GM12865 (cell line): ENCODE measurements around the gene SOHLH2.

ENCODE experiments used
- DNase-seq: peaks from one replicate; pipeline ENCODE4 v3.0.0; 2010; ENCODE audit warnings: low read depth
- H3K4me3 ChIP-seq: 2 replicates; pipeline ENCODE4 v1.5.1; 2011; ENCODE audit warnings: mild to moderate bottlenecking, low read depth, low read length, control low read depth
- TF ChIP-seq, protein P1 (sequence below): IDR thresholded peaks from 2 replicates; pipeline ENCODE4 v1.5.1; 2011; ENCODE audit warnings: low read length, control low read depth, low read depth, inconsistent platforms; ENCODE audit not compliant: insufficient read depth; ENCODE audit errors: missing control alignments

The SOHLH2 gene

DNA sequence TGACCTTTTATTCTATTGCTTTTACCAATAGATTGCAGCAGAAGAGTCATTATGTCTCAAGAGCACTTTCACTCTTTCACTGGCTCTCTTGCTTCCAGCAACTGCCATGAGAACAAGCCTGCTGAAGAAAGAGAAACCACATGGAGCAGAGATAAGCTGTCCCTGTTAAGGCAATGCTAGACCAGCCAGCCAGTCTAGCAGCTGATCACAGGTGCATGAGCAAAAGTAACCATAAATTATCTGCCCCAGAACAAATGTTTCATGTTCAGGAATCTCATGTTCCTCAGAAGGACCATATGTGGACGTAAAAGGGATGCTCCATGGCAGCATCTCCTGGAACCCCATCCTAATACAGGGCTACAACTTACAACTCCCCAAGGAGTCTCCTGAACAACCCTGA lies 62.8 kb downstream of the SOHLH2 start:
- no peak for DNase-seq
- TF ChIP-seq, protein P1, sequence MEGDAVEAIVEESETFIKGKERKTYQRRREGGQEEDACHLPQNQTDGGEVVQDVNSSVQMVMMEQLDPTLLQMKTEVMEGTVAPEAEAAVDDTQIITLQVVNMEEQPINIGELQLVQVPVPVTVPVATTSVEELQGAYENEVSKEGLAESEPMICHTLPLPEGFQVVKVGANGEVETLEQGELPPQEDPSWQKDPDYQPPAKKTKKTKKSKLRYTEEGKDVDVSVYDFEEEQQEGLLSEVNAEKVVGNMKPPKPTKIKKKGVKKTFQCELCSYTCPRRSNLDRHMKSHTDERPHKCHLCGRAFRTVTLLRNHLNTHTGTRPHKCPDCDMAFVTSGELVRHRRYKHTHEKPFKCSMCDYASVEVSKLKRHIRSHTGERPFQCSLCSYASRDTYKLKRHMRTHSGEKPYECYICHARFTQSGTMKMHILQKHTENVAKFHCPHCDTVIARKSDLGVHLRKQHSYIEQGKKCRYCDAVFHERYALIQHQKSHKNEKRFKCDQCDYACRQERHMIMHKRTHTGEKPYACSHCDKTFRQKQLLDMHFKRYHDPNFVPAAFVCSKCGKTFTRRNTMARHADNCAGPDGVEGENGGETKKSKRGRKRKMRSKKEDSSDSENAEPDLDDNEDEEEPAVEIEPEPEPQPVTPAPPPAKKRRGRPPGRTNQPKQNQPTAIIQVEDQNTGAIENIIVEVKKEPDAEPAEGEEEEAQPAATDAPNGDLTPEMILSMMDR, result no peak
- no peak overlapping the region for H3K4me3 ChIP-seq

DNA sequence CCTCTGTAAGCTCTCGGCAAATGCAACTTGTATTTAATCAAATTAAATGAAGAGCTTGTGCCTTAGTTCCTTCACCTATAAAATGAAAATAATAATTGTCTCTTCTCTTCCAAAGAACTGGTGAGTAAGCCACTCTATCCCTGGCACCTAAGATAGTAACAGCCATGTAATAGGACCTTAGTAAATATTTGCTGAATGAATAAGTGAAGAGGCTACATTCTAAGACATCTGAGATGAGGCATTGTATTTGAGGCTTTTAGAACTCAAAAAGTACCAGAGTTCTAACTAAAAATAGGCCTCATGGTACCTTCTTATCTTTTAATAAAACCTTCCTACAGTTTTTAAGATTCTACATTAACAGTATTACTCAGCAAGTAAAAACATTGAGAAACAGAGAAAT lies 65.9 kb downstream of the SOHLH2 start:
- DNase-seq, result no peak
- no peak overlapping the region for H3K4me3 ChIP-seq
- TF ChIP-seq, protein P1, result no peak

DNA sequence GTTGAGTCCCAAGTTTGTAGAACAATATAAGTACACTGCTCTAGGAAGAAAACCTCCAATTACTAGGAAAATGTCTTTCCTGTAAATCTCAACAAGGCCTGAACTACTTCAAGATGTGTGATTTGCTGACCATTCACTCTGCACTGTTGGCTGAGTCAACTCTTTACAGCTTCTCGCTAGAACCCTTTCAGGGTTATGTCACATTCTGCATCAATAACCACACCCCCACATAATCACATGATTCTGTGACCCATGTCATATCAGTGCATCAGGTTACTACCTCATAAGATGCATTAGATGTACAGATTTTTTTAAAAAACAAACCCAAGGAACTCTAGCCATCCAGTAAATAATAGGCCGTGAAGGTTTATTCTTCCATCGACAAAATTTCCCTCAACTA lies 67.0 kb downstream of the SOHLH2 start:
- no peak overlapping the region for H3K4me3 ChIP-seq
- no peak for DNase-seq
- TF ChIP-seq, protein P1, result no peak

DNA sequence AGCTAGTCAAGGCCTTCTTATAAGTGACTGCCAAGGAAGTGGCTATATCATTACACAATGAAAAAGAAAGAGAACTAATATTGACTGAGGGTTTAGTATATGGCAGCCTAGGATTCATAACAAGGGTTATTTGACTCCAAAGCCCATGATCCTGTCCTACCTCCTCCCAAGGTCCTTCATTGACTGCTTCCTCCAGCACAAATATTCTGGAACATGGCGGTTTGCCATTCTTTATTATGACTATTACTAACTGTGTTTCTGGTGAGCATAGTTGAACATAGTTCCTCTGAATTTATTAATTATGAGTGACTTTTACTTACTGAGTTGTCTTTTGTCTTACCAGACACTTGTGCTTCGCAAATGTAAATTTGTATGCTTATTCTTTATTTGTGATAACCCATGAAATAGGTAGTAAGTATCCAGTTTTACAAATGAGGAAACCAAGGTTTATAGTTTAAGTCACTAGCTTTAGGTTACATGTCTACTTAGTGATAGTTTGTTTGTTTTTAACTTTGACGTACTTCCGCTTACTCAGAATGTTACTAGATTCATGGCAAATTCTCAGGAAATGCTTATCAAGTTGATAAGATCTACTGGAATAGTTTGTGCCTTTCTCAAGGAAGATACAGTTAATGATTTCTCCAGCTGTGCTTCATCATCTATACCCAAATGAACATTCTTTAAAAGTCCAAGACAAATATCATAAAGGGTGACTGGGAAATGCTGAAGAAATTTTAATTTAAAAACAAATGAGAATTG lies 67.7 kb downstream of the SOHLH2 start:
- no peak for DNase-seq
- H3K4me3 ChIP-seq, result no peak overlapping the region
- TF ChIP-seq, protein P1, result no peak

DNA sequence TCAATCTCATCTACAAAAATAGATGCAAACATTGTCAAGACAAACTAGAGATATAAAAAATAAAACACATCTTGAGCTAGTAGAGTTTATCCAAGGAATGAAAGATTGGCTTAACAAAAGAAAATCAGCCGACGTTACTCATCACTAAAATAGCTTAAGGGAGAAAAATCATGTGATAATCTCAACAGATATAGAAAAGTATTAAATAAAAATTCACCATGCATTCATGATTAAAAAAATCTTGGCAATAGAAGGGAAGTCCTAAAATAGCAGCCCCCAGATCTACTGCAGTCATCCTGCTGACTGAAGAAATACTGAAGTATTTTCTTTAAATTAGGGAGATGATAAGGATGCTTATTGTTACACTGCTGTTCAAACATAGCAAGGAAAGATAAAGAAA lies 70.6 kb downstream of the SOHLH2 start:
- TF ChIP-seq, protein P1, result no peak
- DNase-seq, result no peak

DNA sequence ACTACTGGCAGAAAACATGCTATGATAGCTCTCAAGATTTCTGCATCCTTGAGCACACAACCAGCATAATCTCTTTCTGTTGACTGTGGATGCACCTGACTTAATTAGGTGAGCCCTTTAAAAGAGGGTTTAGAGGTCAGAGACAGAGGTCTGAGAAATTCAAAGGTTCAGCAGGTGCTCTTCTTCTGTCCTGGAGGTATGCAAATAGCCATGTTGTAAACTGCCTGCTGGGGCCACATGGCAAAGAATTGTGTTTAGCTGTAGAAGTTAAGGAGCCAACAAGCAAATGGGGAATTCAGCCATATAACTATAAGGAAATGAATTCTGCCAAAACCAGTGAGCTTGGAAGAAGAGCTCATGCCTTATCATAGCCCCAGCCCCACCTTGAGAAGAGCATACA lies 71.6 kb downstream of the SOHLH2 start:
- TF ChIP-seq, protein P1, result no peak
- no peak for DNase-seq
- no peak overlapping the region for H3K4me3 ChIP-seq

More for the DNA sequence above, 70.6 kb downstream of the SOHLH2 start:
- no peak overlapping the region for H3K4me3 ChIP-seq

DNA sequence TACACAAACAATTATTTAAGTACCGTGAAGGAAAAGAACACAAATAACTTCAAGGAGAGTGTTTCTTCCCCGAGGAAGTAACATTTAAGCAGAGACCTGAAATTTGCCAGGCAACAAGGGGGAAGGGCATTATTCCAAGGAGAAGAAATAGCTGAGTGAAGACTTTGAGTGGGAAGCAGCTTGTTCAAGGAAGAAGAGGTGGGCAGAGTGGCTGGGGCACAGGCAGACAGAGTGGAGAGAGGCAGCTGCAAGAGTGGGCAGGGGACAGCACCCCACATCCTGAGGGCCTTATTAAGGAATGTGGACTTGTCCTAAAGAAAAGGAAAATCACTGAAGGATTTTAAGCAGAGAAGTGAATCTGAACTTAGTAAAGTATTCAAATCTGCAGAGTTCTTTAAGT lies 78.5 kb downstream of the SOHLH2 start:
- TF ChIP-seq, protein P1, result no peak
- DNase-seq, result no peak
- H3K4me3 ChIP-seq, result no peak overlapping the region
